PC-3 (cell line): Measurements from ENCODE around the gene SCD.

Experiments
- CTCF ChIP-seq: fragments of 300-600 bp; sonication (generic); conservative IDR thresholded peaks from 2 replicates; pipeline ENCODE4 v1.5.1; 2017; ENCODE audit warnings: antibody characterized with exemption, low read depth, mild to moderate bottlenecking, low read length
- EZH2 ChIP-seq: fragments of 300-600 bp; sonication (generic); IDR thresholded peaks from one replicate; pipeline ENCODE4 v1.6.1; 2017; ENCODE audit warnings: antibody characterized with exemption, mild to moderate bottlenecking, low read length; ENCODE audit not compliant: unreplicated experiment
- EZH2phosphoT487 ChIP-seq: fragments of 300-600 bp; sonication (generic); IDR thresholded peaks from 2 replicates; pipeline ENCODE4 v1.6.1; 2018; ENCODE audit warnings: mild to moderate bottlenecking, antibody characterized with exemption, low read length, borderline replicate concordance

GRCh38 chr10:100319707-100320402 is 27.2 kb upstream of the SCD start:
- TF ChIP-seq CTCF (no peak), EZH2 (no peak), EZH2phosphoT487 (no peak)
